Heart right ventricle (tissue), 16 donors: ENCODE data around the gene EFCAB6. TPM values are rescaled to one million over a fixed set of nuclear protein-coding genes. Genes with fewer than 3 reads are reported as not detected.
A peak's percentile ranks its signal among the peaks of the same experiment; 100 is the strongest.

Source experiments
- ATAC-seq, 8 donors: fragments of 200-7000 bp; cut with Tn5 transposase; one replicate each; pipeline ENCODE4 v1.9.1; 2020; ENCODE audit warnings: mild to moderate bottlenecking in 8 of 8, moderate library complexity in 8 of 8, moderate number of reproducible peaks in 1 of 8
- DNase-seq, 2 donors: peaks; one replicate each; pipeline ENCODE4 v3.0.0-alpha.2; 2020
- H3K27ac ChIP-seq, 10 donors: fragments of 200-600 bp; sonication (generic) in 2 of 10; one replicate each; pipeline versions ENCODE4 v1.5.0 to v1.8.0; 2020 to 2022; ENCODE audit warnings: mild to moderate bottlenecking in 3 of 10
- H3K27me3 ChIP-seq, 7 donors: fragments of 200-600 bp; one replicate each; pipeline ENCODE4 v1.8.0; 2021 to 2022; ENCODE audit warnings: mild to moderate bottlenecking in 2 of 7
- H3K36me3 ChIP-seq, 9 donors: fragments of 200-600 bp; sonication (generic) in 1 of 9; one replicate each; pipeline versions ENCODE4 v1.5.0 to v1.8.0; 2020 to 2022; ENCODE audit warnings: mild to moderate bottlenecking in 2 of 9
- H3K4me1 ChIP-seq, 9 donors: fragments of 200-600 bp; sonication (generic) in 1 of 9; one replicate each; pipeline versions ENCODE4 v1.5.0 to v1.8.0; 2020 to 2022; ENCODE audit warnings: mild to moderate bottlenecking in 4 of 9
- H3K4me3 ChIP-seq, 10 donors: fragments of 200-600 bp; sonication (generic) in 2 of 10; one replicate each; pipeline versions ENCODE4 v1.5.0 to v1.8.0; 2020 to 2022; ENCODE audit warnings: mild to moderate bottlenecking in 7 of 10, moderate library complexity in 2 of 10
- H3K9me3 ChIP-seq, 11 donors: fragments of 200-600 bp in 10 of 11; sonication (generic) in 2 of 11; one replicate each; pipeline versions ENCODE4 v1.5.0 to v1.8.0; 2013 to 2022; ENCODE audit warnings: mild to moderate bottlenecking in 2 of 11, control low read depth in 1 of 11, moderate library complexity in 1 of 11
- WGBS, 2 donors: extraction: QIAGEN DNeasy Blood & Tissue Kit; methylation state at CpG; one replicate each; pipeline ENCODE4 v1.1.7; 2013; ENCODE audit warnings: inconsistent platforms in 1 of 2; 5-methylcytosine and 5-hydroxymethylcytosine counted together
- intact Hi-C, 10 donors: fragments of 100-400 bp; cut with DNase I; formaldehyde crosslinking; loops; one replicate each; pipeline versions ENCODE4 v1.11.1 to v1.14.2; 2022
- polyA plus RNA-seq, 2 donors: library from polyadenylated mRNA; stranded (reverse); fragments of 200-250 nt; gene quantifications; one replicate each; pipeline ENCODE4 v1.2.3, GENCODE V29; 2013
- total RNA-seq, 10 donors: library from RNA; stranded (reverse); fragmentation: NEBNext Ultra II Directional in 3 of 10; extraction: Animal tissue kit (Norgen Biotek cat#: 25700) in 3 of 10; gene quantifications; one replicate each; pipeline versions ENCODE4 v1.2.1 to v1.2.4, GENCODE V29; 2021 to 2023
- TF ChIP-seq, protein P1 (sequence below), 9 donors: fragments of 200-600 bp; sonication (generic) in 2 of 9; IDR thresholded peaks; one replicate each; pipeline versions ENCODE4 v1.5.0 to v1.8.0; 2021 to 2022; ENCODE audit warnings: antibody characterized with exemption in 9 of 9, mild to moderate bottlenecking in 5 of 9, moderate library complexity in 1 of 9
- donor health status: Arrhythmogenic right ventricular cardiomyopathy.
- donor health status: ischemic (EF 13 %, LVEDD 7.1; RV severe dilation, severe dysfunction).
- donor health status: healthy with polysubstance abuse.
- donor health status: DM: no; HTN: yes; CAD: no.
- donor health status: DM: no; HTN: no; CAD: no.
- donor health status: ischemic (EF 25% LVEDD 6.9; RV normal size, moderate dysfunction).
- donor health status: ischemic (EF 25% LVEDD 5.7; RV mildly dilated, moderate dysfunction).
- donor health status: healthy.
- donor health status: DM: yes; HTN: yes; CAD: no.
- donor health status: Ischemic cardiomyopathy.
- donor health status: ischemic (EF 35%, LVEDD 5.7; RV mildly dilated, moderate dysfunction).
- donor health status: nonischemic (EF 11% LVEDD 7.7; RV severe dilation, severe dysfunction).
- donor health status: DM: yes; HTN: yes; CAD: no.
- donor health status: PGD.
- donor health status: ischemic (EF 29% LVEDD 5.4; RV normal size, mild dysfunction).
- donor health status: nonischemic (EF 23%, LVEDD 6.1; RV moderate dilation, normal function).

The EFCAB6 gene
- total and polyA plus RNA-seq, 12 donors: 0.25 to 4.3 (median 1.8) TPM

DNA sequence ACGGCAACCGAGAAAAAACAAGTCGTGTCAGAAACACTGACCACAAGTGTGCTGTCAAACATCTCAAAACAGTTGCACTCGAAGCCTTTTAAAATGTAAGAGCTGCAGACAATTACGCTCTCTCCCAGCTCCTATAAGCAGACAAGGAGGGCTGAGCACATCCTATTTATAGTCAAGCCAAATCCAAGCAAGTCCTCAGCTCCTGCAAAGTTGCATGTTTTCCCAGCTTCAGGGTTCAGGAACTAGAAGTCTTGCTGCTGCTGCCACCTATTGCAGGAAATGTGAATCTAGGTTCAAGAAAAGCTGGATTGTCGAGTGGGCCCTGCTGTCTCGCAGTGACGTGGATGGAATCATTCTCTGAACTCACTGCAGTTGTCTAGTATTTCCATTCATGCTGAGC is 15.5 kb downstream of the EFCAB6 start:
- H3K36me3 ChIP-seq: no peaks in the 10 kb centered on the region
- H3K27me3 ChIP-seq: no peaks in the 10 kb centered on the region
- H3K4me3 ChIP-seq: no peak overlapping the region
- H3K27ac ChIP-seq: no peak overlapping the region
- 25 to 40% methylated on average over 8 of the region's 8 CpGs for WGBS, 2 donors
- no peak for DNase-seq
- peaks cover 0 to 20% (median 12%) of the 10 kb centered on the region in 11 donors for H3K9me3 ChIP-seq
- TF ChIP-seq, protein P1, sequence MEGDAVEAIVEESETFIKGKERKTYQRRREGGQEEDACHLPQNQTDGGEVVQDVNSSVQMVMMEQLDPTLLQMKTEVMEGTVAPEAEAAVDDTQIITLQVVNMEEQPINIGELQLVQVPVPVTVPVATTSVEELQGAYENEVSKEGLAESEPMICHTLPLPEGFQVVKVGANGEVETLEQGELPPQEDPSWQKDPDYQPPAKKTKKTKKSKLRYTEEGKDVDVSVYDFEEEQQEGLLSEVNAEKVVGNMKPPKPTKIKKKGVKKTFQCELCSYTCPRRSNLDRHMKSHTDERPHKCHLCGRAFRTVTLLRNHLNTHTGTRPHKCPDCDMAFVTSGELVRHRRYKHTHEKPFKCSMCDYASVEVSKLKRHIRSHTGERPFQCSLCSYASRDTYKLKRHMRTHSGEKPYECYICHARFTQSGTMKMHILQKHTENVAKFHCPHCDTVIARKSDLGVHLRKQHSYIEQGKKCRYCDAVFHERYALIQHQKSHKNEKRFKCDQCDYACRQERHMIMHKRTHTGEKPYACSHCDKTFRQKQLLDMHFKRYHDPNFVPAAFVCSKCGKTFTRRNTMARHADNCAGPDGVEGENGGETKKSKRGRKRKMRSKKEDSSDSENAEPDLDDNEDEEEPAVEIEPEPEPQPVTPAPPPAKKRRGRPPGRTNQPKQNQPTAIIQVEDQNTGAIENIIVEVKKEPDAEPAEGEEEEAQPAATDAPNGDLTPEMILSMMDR (IDR thresholded peaks at IDR 0.05): peak in 7 of 9 donors; percentile 21 to 58 (median 45)
- ATAC-seq: peak in 7 of 8 donors; percentile 59 to 77 (median 70)
- H3K4me1 ChIP-seq: peaks cover 0 to 10% (median 2%) of the 10 kb centered on the region in 9 donors
- intact Hi-C loops: loop anchor here in 8 of 10 donors (2.0 to 10.0 kb wide), 3 partner anchors 408 to 412 kb away; no protein-coding TSS in a partner anchor

DNA sequence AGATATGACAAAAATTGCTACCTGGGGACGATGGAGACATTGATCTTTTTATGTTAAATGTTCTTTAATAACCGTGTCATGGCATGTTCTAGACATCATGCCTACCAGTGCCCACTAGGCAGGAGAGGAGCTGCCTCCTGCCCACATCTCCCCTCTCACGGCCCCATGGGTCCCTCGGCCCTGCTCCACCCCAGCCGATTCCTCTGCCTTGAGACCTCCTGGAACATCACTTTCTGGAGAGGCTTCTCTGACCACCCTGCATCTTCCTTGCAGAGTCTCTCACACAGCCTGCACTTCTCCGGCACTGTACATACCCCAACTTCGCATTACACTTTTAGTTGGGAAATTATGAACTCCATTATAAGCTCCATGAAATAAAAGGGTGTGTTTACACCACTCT is 16.8 kb downstream of the EFCAB6 start:
- intact Hi-C loops: loop anchor here in 7 of 10 donors (5.0 to 10.0 kb wide), 2 partner anchors 408 to 411 kb away; no protein-coding TSS in a partner anchor
- Histone ChIP-seq H3K4me3 (no peak overlapping the region), H3K27me3 (no peaks in the 10 kb centered on the region), H3K36me3 (no peaks in the 10 kb centered on the region), H3K27ac (no peak overlapping the region), H3K9me3 (peaks cover 0 to 8% (median 4%) of the 10 kb centered on the region in 11 donors), H3K4me1 (peaks cover 0 to 10% (median 2%) of the 10 kb centered on the region in 9 donors)
- TF ChIP-seq, protein P1 (IDR thresholded peaks at IDR 0.05): no peak
- ATAC-seq (no peak), DNase-seq (no peak)
- WGBS, 2 donors: 83 to 87% methylated on average over 7 of the region's 7 CpGs

DNA sequence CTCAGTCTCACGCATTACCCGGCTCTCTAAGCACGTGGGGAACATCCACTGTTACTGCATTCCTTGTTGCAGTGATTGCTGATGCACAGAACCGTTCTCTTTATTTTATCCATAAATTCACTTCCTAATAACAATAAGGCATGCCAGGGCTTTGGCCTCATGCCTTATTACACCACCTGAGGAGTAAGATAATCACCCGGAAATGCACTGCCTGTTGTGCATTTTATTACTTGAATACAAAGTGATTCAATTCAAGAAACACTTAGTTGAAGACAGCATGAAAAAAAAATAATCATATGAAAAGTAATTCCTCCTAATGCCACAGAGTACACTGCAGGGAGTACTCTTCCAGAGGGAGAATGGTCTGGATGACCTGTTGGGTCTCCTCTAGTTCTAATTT is 19.2 kb downstream of the EFCAB6 start:
- no peak for ATAC-seq
- H3K4me3 ChIP-seq: no peak overlapping the region
- H3K27me3 ChIP-seq: no peaks in the 10 kb centered on the region
- TF ChIP-seq, protein P1 (IDR thresholded peaks at IDR 0.05): no peak
- 74 to 76% methylated on average over 5 of the region's 5 CpGs for WGBS, 2 donors
- no peaks in the 10 kb centered on the region for H3K36me3 ChIP-seq
- DNase-seq: no peak
- H3K9me3 ChIP-seq: peaks cover 0 to 3% (median 0%) of the 10 kb centered on the region in 11 donors
- peaks cover 0 to 16% (median 3%) of the 10 kb centered on the region in 9 donors for H3K4me1 ChIP-seq
- H3K27ac ChIP-seq: no peak overlapping the region
- intact Hi-C loops: loop anchor here in 4 of 10 donors (10.0 kb wide), 1 partner anchor 408 kb away; no protein-coding TSS in a partner anchor

DNA sequence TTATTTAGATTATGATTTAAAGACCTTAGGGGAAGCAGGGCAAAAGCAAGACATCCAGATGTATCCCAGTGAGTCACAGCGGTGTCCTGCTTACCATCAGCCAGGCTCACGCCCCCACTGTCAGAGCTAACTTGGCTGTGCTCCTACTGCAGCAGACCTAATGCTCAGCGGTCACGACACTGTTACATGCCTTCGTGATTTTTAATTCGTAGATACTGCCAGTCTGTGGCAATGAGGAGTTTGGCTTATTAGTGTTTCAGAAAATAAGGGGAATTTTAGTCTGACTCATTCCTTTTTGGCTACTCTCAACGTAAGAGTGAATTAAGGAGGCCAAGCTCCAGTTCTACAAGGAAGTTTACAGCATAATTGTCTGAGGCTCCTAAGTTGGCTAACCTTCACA is 22.7 kb downstream of the EFCAB6 start:
- peak; percentile 23 to 55 for DNase-seq
- peaks cover 0 to 7% (median 0%) of the 10 kb centered on the region in 9 donors for H3K4me1 ChIP-seq
- H3K27ac ChIP-seq: peak overlapping the region in 1 of 10 donors; percentile 39
- no peaks in the 10 kb centered on the region for H3K27me3 ChIP-seq
- TF ChIP-seq, protein P1 (IDR thresholded peaks at IDR 0.05): no peak
- 24 to 41% methylated on average over 7 of the region's 7 CpGs for WGBS, 2 donors
- H3K4me3 ChIP-seq: no peak overlapping the region
- peaks cover 0 to 13% (median 0%) of the 10 kb centered on the region in 11 donors for H3K9me3 ChIP-seq
- ATAC-seq: peak; percentile 78 to 99 (median 92)
- H3K36me3 ChIP-seq: no peaks in the 10 kb centered on the region
- intact Hi-C loops: no loop called here
